K562 (cell line): ENCODE data around the gene FUT2.

ENCODE experiments used
- GATA2 ChIP-seq: sonication (generic); formaldehyde crosslinking; IDR thresholded peaks from 2 replicates; pipeline ENCODE4 v1.4.0; 2020; ENCODE audit warnings: mild to moderate bottlenecking, missing genetic modification reagents
- SMC3 ChIP-seq: conservative IDR thresholded peaks from 2 replicates; pipeline ENCODE4 v1.6.1; 2011; ENCODE audit warnings: low read depth, low read length, improper control_type of control experiment; ENCODE audit not compliant: insufficient read depth
- YY1 ChIP-seq, 3 experiments: IDR thresholded peaks; 2 replicates each; pipeline ENCODE4 v1.6.1; 2011; ENCODE audit warnings: low read length in 2 of 3, mild to moderate bottlenecking in 2 of 3, moderate library complexity in 2 of 3, borderline replicate concordance in 1 of 3, control low read depth in 1 of 3, low read depth in 1 of 3; ENCODE audit not compliant: insufficient read depth in 3 of 3, insufficient replicate concordance in 2 of 3, control insufficient read depth in 1 of 3, insufficient read length in 1 of 3; ENCODE audit errors: extremely low read depth in 1 of 3
- ZNF282 ChIP-seq: sonication (generic); formaldehyde crosslinking; IDR thresholded peaks from 2 replicates; pipeline ENCODE4 v1.8.1; 2023; ENCODE audit warnings: missing genetic modification reagents
- TF ChIP-seq, protein P1 (sequence below), 2 experiments: fragments of 450-650 bp; formaldehyde crosslinking in 1 of 2; IDR thresholded peaks; 2 replicates each; pipeline versions ENCODE4 v1.4.0 to v1.6.1; 2014 to 2020; ENCODE audit warnings: mild to moderate bottlenecking in 2 of 2, borderline replicate concordance in 1 of 2, low read depth in 1 of 2
- TF ChIP-seq, protein P2 (sequence below): IDR thresholded peaks from 2 replicates; pipeline ENCODE4 v1.6.1; 2014; ENCODE audit warnings: antibody characterized with exemption

DNA sequence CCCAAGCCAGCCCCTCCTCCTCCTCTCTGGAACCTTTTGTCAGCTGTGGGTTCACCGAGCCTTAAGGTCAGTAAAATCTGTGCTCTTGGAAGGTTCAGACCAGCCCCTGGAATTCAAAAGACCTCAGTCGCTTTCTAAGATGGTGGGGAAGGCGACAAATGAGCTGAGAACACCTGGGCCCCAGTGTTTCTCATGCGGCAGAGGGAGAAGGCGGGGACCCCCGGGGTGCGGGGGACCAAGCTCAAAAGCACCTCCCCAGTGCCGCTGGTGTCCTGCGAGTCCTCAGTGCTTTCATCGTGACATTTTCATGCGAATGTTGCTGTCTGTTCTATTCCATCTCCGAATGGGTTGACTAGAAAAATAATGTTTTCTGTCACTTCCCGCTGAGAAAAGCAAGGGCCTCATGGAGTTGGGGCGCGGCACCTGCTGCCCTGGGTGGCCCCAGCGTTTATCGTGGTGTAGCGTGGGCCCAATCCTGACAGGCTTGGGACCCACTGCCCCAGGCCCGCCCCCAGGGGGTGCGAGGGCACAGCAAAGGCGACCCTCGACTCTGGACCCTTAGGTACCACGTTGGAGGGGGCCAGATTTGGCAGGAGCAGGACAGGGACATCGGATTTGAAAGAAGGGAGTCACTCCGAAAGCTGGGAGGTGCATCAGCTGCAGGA, 22.2 kb upstream of the FUT2 start:
- TF ChIP-seq YY1 (IDR thresholded peaks at IDR 0.05; ENCODE audit: borderline replicate concordance in 1 of 3, control insufficient read depth in 1 of 3, extremely low read depth in 1 of 3, insufficient read depth in 3 of 3, insufficient read length in 1 of 3, insufficient replicate concordance in 2 of 3, low read depth in 1 of 3, low read length in 2 of 3) (no peak), SMC3 (no peak), GATA2 (CRISPR knock-in tag) (no peak), ZNF282 (CRISPR knock-in tag) (no peak)
- TF ChIP-seq, protein P1, sequence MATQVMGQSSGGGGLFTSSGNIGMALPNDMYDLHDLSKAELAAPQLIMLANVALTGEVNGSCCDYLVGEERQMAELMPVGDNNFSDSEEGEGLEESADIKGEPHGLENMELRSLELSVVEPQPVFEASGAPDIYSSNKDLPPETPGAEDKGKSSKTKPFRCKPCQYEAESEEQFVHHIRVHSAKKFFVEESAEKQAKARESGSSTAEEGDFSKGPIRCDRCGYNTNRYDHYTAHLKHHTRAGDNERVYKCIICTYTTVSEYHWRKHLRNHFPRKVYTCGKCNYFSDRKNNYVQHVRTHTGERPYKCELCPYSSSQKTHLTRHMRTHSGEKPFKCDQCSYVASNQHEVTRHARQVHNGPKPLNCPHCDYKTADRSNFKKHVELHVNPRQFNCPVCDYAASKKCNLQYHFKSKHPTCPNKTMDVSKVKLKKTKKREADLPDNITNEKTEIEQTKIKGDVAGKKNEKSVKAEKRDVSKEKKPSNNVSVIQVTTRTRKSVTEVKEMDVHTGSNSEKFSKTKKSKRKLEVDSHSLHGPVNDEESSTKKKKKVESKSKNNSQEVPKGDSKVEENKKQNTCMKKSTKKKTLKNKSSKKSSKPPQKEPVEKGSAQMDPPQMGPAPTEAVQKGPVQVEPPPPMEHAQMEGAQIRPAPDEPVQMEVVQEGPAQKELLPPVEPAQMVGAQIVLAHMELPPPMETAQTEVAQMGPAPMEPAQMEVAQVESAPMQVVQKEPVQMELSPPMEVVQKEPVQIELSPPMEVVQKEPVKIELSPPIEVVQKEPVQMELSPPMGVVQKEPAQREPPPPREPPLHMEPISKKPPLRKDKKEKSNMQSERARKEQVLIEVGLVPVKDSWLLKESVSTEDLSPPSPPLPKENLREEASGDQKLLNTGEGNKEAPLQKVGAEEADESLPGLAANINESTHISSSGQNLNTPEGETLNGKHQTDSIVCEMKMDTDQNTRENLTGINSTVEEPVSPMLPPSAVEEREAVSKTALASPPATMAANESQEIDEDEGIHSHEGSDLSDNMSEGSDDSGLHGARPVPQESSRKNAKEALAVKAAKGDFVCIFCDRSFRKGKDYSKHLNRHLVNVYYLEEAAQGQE (IDR thresholded peaks at IDR 0.05; ENCODE audit: borderline replicate concordance), result no peak
- TF ChIP-seq, protein P1 (CRISPR knock-in tag; IDR thresholded peaks at IDR 0.05; ENCODE audit: low read depth), result no peak
- TF ChIP-seq, protein P2, sequence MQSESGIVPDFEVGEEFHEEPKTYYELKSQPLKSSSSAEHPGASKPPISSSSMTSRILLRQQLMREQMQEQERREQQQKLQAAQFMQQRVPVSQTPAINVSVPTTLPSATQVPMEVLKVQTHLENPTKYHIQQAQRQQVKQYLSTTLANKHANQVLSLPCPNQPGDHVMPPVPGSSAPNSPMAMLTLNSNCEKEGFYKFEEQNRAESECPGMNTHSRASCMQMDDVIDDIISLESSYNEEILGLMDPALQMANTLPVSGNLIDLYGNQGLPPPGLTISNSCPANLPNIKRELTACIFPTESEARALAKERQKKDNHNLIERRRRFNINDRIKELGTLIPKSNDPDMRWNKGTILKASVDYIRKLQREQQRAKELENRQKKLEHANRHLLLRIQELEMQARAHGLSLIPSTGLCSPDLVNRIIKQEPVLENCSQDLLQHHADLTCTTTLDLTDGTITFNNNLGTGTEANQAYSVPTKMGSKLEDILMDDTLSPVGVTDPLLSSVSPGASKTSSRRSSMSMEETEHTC, result no peak
